Panc1 (cell line): ENCODE data around the gene PHC2. TPM values are rescaled to one million over a fixed set of nuclear protein-coding genes. Genes with fewer than 3 reads are reported as not detected.

Experiments
- ATAC-seq: fragments of 200-7000 bp; cut with Tn5 transposase; 2 replicates; pipeline ENCODE4 v1.9.1; 2020; ENCODE audit warnings: mild to moderate bottlenecking, moderate library complexity
- BruUV-seq: library from RNA; stranded (reverse); fragments of 400-500 nt; replicated peaks from 2 replicates; lab custom pipeline; 2021; lab: Mats Ljungman, UMichigan
- CTCF ChIA-PET: fragments of 300-600 bp; sonication (Branson Sonifier 250); formaldehyde crosslinking; loops from one replicate; lab custom pipeline; 2022; ENCODE audit warnings: antibody characterized with exemption; lab: Charles Lee
- POLR2A ChIA-PET: fragments of 300-600 bp; sonication (Branson Sonifier 250); formaldehyde crosslinking; loops from one replicate; lab custom pipeline; 2022; ENCODE audit warnings: antibody characterized with exemption; lab: Charles Lee
- DNase-seq: peaks from one replicate; pipeline ENCODE4 v3.0.0-alpha.2; 2010; ENCODE audit warnings: low read depth, low spot score
- H3K27ac ChIP-seq: 2 replicates; pipeline ENCODE4 v1.5.1; 2011; ENCODE audit warnings: mild to moderate bottlenecking, low read length, inconsistent platforms
- H3K27me3 ChIP-seq: fragments of 200-500 bp; sonication (Bioruptor generic); 2 replicates; pipeline ENCODE4 v1.6.0; 2014; ENCODE audit warnings: low read length, inconsistent platforms; ENCODE audit not compliant: control insufficient read depth, insufficient read depth
- H3K36me3 ChIP-seq: fragments of 200-500 bp; sonication (Bioruptor generic); 2 replicates; pipeline ENCODE4 v1.5.1; 2014; ENCODE audit warnings: inconsistent platforms, mild to moderate bottlenecking, low read length, moderate library complexity; ENCODE audit not compliant: control insufficient read depth, insufficient read depth
- H3K4me1 ChIP-seq: 2 replicates; pipeline ENCODE4 v1.5.1; 2011; ENCODE audit warnings: inconsistent platforms, mild to moderate bottlenecking, low read length, moderate library complexity; ENCODE audit not compliant: control insufficient read depth, insufficient read depth
- H3K4me3 ChIP-seq, 2 experiments: 2 replicates each; pipeline ENCODE4 v1.5.1; 2011 to 2012; ENCODE audit warnings: low read depth in 2 of 2, low read length in 2 of 2, mild to moderate bottlenecking in 2 of 2, inconsistent platforms in 1 of 2, moderate library complexity in 1 of 2
- H3K9me3 ChIP-seq: fragments of 200-500 bp; sonication (Bioruptor generic); 2 replicates; pipeline ENCODE4 v1.5.1; 2014; ENCODE audit warnings: low read depth, mild to moderate bottlenecking, inconsistent platforms, low read length, moderate library complexity; ENCODE audit not compliant: control insufficient read depth, insufficient read depth
- POLR2AphosphoS5 ChIP-seq: IDR thresholded peaks from 2 replicates; pipeline ENCODE4 v1.6.1; 2012; ENCODE audit warnings: mild to moderate bottlenecking, low read depth, low read length, moderate library complexity
- SIN3A ChIP-seq: IDR thresholded peaks from 2 replicates; pipeline ENCODE4 v1.6.1; 2012; ENCODE audit warnings: low read depth, mild to moderate bottlenecking, low read length, moderate library complexity, borderline replicate concordance; ENCODE audit not compliant: insufficient read depth
- TCF7L2 ChIP-seq: IDR thresholded peaks from 2 replicates; pipeline ENCODE4 v1.6.1; 2011; ENCODE audit warnings: mild to moderate bottlenecking, low read depth, low read length, inconsistent platforms
- in situ Hi-C: cut with HindIII; loops from 2 replicates; pipeline ENCODE4 v1.10.0; 2016; ENCODE audit warnings: low sequenced_read_pairs, low pct_unique_long_range_greater_than_20kb
- intact Hi-C: fragments of 100-400 bp; cut with micrococcal nuclease; formaldehyde crosslinking; loops from one replicate; pipeline ENCODE4 v1.10.0; 2022; ENCODE audit not compliant: unreplicated experiment
- total RNA-seq: library from RNA; stranded (reverse); gene quantifications from one replicate; pipeline ENCODE4 v1.2.1, GENCODE V29; 2021; ENCODE audit not compliant: unreplicated experiment
- TF ChIP-seq, protein P1 (sequence below): fragments of 450-650 bp; IDR thresholded peaks from 2 replicates; pipeline ENCODE4 v1.5.1; 2017; ENCODE audit warnings: mild to moderate bottlenecking
- TF ChIP-seq, protein P2 (sequence below), 2 experiments: IDR thresholded peaks; 2 replicates each; pipeline ENCODE4 v1.6.1; 2011 to 2012; ENCODE audit warnings: low read depth in 2 of 2, control low read depth in 1 of 2, low read length in 1 of 2, mild to moderate bottlenecking in 1 of 2, moderate library complexity in 1 of 2; ENCODE audit not compliant: insufficient read depth in 1 of 2

PHC2 gene
- total RNA-seq, 1 experiment from 2014 or later: 122 TPM

DNA sequence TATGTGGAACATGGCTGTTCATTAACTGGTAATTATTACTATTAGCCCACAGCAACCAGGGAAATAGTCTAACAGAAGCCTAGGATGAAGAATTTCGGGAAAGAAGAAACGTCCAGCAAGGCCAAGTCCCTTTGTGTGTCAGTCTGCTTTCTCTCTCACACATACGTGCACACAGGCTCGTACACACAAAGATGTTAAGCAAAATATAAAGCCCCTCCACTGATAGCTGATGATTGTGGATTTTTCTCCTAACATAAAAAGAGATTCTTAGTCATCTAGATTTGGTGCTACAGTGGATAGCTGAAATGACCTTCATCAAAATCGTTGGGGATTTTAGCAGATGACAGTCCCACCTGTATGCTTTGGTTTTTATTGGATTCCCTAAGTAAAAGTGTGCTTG, 67.9 kb downstream of the PHC2 start:
- CTCF ChIA-PET: no interaction called here
- no peak for TF ChIP-seq SIN3A
- no peak for TF ChIP-seq TCF7L2
- TF ChIP-seq, protein P1, sequence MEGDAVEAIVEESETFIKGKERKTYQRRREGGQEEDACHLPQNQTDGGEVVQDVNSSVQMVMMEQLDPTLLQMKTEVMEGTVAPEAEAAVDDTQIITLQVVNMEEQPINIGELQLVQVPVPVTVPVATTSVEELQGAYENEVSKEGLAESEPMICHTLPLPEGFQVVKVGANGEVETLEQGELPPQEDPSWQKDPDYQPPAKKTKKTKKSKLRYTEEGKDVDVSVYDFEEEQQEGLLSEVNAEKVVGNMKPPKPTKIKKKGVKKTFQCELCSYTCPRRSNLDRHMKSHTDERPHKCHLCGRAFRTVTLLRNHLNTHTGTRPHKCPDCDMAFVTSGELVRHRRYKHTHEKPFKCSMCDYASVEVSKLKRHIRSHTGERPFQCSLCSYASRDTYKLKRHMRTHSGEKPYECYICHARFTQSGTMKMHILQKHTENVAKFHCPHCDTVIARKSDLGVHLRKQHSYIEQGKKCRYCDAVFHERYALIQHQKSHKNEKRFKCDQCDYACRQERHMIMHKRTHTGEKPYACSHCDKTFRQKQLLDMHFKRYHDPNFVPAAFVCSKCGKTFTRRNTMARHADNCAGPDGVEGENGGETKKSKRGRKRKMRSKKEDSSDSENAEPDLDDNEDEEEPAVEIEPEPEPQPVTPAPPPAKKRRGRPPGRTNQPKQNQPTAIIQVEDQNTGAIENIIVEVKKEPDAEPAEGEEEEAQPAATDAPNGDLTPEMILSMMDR: no peak
- TF ChIP-seq, protein P2, sequence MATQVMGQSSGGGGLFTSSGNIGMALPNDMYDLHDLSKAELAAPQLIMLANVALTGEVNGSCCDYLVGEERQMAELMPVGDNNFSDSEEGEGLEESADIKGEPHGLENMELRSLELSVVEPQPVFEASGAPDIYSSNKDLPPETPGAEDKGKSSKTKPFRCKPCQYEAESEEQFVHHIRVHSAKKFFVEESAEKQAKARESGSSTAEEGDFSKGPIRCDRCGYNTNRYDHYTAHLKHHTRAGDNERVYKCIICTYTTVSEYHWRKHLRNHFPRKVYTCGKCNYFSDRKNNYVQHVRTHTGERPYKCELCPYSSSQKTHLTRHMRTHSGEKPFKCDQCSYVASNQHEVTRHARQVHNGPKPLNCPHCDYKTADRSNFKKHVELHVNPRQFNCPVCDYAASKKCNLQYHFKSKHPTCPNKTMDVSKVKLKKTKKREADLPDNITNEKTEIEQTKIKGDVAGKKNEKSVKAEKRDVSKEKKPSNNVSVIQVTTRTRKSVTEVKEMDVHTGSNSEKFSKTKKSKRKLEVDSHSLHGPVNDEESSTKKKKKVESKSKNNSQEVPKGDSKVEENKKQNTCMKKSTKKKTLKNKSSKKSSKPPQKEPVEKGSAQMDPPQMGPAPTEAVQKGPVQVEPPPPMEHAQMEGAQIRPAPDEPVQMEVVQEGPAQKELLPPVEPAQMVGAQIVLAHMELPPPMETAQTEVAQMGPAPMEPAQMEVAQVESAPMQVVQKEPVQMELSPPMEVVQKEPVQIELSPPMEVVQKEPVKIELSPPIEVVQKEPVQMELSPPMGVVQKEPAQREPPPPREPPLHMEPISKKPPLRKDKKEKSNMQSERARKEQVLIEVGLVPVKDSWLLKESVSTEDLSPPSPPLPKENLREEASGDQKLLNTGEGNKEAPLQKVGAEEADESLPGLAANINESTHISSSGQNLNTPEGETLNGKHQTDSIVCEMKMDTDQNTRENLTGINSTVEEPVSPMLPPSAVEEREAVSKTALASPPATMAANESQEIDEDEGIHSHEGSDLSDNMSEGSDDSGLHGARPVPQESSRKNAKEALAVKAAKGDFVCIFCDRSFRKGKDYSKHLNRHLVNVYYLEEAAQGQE (IDR thresholded peaks at IDR 0.05; ENCODE audit: insufficient read depth in 1 of 2, low read depth in 2 of 2, low read length in 1 of 2): no peak
- TF ChIP-seq POLR2AphosphoS5: no peak
- no peak overlapping the region for H3K27ac ChIP-seq
- H3K4me1 ChIP-seq: peaks cover 12% of the 10 kb centered on the region
- BruUV-seq: no TSS peak
- H3K36me3 ChIP-seq: no peaks in the 10 kb centered on the region
- in situ Hi-C loops (no loop called here), intact Hi-C loops (loop anchor here (10.0 kb wide), 1 partner anchor 268 kb away; no protein-coding TSS in a partner anchor)
- ATAC-seq (no peak), DNase-seq (no peak)
- H3K27me3 ChIP-seq: no peaks in the 10 kb centered on the region
- POLR2A ChIA-PET: no interaction called here
- H3K9me3 ChIP-seq: no peaks in the 10 kb centered on the region
- no peak overlapping the region for H3K4me3 ChIP-seq

DNA sequence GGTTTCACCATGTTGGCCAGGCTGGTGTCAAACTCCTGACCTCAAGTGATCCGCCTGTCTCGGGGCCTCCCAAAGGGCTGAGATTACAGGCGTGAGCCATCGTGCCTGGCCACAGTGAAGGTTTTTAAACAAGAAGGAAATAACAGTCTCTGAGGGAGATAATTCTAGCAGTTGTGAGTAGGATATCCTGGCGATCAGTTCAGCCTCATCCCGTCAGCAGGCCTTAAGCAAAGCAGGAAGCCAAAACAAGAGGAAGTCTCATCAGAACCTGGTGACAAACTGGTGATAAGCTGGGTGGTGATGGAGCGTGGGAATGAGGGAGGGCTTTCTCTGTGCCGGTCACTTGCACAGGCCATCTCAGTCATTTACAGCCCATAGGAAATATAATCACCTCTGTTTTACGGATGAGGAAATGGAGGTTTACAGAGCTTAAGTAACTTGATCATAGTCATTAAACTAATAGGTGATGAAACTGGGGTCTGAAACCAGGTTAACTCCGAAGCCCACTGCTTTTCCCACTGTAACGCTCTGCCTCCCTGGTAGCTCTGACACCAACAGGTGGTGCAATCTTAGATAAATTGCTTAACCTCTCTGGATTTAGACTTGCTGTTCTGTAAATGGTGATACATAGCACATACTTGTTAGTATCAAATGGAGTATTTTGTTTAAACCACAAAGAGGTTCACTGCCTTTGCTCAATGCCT, 69.2 kb downstream of the PHC2 start:
- Histone ChIP-seq H3K36me3 (no peaks in the 10 kb centered on the region), H3K27me3 (no peaks in the 10 kb centered on the region), H3K4me1 (peaks cover 4% of the 10 kb centered on the region), H3K4me3 (no peak overlapping the region), H3K9me3 (no peaks in the 10 kb centered on the region), H3K27ac (no peak overlapping the region)
- CTCF ChIA-PET: no interaction called here
- no peak for TF ChIP-seq POLR2AphosphoS5
- TF ChIP-seq, protein P1: no peak
- no TSS peak for BruUV-seq
- POLR2A ChIA-PET: no interaction called here
- intact Hi-C loops (loop anchor here (1.0 to 10.0 kb wide), 2 partner anchors 66 to 267 kb away; no protein-coding TSS in a partner anchor), in situ Hi-C loops (no loop called here)
- DNase-seq: no peak
- no peak for ATAC-seq
